Measurements from ENCODE around the gene ZFYVE27.
"Not testable (repeated sequence)": the region's sequence is repeated elsewhere in the genome, so short reads cannot be mapped to it uniquely, and the experiment has no call there.

Gene ZFYVE27

GRCh38 chr10:97736902-97737769 lies at the start of gene ZFYVE27:
ZFYVE27 (plus strand) TSS chr10:97737128; CDS start chr10:97738478, 1,350 bp downstream.
- DNase-seq = peak; percentile 7

- DNase-seq = no peak
Measured at GRCh38 chr10:97687785-97688781, 48.8 kb upstream of the ZFYVE27 start.

GRCh38 chr10:97689559-97690020 lies 47.3 kb upstream of the ZFYVE27 start:
- DNase-seq = no peak

DNA sequence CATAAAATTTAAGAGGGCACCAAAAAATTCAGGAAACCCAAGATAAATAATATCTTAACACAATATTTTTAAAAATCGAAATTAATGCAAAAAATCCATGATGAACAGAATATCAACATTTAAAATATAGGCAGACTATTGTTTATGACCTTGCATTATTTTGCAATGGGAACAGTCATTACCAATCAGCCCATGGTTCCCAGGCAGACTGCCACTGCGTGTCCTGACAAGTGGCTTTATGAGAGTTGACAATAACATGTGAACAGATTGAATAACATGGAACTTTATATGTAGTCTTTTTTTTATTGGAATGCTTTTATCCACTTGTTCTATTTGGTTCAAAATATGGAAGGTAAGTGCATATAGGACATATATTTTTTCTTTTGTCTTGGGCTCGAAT lies 46.8 kb upstream of the ZFYVE27 start:
- DNase-seq = no peak

DNA sequence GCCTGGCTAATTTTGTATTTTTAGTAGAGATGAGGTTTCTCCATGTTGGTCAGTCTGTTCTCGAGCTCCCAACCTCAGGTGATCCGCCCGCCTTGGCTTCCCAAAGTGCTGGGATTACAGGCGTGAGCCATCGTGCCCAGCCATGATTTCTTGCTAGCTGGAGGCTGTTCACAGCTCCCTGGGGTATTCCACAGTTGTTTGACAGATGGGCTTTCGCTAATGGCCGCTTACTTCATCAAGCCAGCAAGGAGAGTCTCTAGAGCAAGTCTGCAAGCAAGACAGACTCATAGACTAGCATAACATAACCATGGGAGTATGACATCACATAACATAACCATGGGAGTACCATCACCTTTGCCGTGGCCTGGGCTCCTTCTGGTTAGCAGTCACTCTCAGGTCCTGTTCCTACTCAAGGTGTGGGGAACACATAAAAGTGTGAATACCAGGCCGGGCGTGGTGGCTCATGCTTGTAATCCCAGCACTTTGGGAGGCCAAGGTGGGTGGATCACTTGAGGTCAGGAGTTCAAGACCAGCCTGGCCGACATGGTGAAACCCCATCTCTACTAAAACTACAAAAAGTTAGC lies 38.8 kb upstream of the ZFYVE27 start:
- not testable (repeated sequence) for DNase-seq

DNA sequence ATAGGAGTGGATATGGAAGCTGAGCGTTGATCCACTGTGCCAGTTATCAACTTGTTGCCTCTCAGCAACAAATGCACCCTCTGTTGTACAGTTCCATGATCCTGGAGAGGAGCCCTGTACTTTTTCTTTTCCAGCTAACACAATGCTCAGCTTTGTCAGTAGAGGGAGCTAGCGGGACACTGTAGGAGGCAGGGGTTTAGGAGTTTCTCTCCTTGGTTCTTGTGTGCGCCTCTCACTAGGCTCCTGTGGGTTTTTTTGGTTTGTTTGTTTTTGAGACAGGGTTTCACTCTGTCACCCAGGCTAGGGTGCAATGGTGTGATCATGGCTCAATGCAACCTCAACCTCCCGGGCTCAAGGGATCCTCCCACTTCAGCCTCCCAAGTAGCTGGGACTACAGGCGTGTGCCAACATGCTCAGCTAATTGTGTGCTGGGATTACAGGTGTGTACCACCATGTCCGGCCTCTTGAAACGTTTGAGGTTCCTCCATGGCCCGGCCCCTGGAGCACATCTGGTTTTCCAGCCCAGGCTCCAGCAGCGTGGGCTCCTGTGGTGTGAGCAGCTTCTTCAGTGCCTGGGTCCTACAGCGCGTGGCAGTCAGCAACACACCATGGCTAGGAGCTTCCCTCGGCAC lies 35.4 kb upstream of the ZFYVE27 start:
- no peak for DNase-seq

DNA sequence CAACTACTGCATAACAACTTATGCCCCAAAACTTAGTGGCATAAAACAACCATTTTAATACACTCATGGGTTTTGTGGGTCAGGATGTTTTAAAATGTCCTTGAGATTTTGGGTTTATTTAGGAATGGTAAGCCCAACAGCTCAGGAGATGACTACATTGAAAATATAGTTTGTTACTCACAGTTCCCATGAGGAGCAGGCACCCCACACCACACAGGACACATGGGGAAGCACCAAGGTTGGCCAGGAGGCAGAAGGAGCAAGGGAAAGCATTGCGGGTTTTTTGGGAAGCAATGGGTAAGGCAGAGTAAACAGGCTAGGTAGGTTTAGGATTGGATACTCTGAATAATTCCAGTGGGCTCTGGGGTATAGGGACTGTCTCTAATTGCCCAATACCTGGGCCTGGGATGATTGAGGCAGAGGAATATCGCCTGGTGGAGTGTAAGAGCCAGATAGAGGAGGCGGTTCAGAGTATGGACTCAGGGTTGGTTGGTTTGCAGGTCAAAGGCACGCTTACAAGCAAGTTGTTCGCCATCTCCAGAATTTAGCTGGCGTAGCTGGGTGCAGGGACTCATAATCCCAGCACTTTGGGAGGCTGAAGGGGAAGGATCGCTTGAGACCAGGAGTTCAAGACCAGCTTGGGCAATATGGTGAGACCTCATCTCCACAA lies 33.4 kb upstream of the ZFYVE27 start:
- no peak for DNase-seq

DNA sequence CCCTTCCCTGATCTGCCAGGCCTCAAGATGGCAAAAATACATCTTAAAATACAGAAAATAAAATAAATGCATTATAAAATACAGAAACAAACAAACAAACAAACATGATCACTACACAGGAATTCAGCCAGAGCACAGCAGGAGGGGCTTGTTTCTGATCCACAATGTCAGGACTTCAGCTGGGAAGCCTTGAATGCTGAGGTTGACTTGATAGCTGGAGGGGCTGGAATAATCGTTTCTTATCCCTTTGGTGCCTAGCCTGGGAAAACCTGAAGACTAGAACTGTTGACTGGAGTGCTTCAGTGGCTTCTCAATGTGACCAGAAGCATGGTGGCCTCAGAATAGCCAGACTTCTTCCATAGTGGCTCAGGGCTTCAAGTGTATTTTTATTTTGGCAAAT lies 32.6 kb upstream of the ZFYVE27 start:
- DNase-seq = no peak

DNA sequence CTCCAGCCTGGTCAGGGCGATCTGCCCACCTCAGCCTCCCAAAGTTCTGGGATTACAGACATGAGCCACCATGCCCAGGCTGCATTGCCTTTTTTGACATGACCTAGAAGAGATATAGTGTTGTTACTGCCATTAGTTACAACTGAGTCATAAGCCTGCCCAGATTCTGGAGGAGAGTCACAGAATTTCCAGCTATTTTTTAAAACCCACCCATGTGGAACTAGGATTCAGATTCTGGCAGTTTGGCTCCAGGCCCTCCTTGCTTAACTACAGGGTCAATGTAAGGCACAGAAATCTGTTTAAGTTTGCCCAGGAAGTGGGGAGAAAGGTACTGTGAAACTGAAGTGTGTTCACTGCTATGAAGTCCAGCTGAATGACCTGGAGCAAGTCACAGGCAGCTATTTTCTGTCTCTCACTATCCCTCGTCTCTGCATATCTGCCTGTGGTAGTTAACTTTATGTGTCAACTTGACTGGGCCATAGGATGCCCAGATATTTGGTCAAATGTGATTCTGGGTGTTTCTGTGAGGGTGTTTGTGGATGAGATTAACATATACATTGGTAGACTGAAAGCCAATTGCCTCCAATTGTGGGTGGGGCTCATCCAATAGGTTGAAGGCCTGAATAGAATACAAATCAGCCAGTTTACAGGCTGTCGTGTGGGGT lies 31.8 kb upstream of the ZFYVE27 start:
- DNase-seq = no peak

DNA sequence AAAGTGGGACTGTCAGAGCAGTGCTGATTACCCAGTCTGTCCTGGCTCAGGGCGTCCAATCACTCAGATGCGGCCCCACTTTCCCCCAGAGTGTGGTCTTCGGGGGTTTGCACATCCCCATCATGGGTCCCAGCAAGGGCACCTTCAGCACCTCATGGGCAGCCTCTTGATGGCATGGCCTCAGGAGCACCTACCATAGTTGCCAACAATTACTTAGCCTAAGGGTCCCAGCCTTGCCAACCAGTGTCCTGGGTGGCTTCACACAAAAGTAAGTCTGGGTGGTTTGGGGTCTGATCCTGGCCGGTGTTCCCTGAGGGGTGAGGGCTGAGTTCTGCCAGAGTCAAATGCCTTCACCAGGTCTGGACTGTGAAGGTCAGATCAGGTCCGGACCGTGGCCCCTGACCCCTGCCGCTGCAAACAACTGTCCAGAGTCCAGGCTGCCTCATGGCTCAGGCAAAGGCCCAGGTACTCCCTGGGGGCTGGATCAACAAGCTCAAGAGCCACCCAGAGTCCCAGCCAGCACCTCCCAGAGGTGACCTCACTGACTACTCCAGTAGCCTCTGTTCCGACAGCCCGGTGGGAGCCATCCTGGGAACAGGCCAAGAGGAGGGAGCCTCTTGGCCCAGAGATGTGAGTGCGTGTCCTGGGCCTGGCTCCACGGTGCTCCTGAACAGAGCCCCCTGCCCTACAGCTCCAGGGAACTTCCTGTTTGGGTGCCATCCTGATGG lies 29.6 kb upstream of the ZFYVE27 start:
- no peak for DNase-seq

DNA sequence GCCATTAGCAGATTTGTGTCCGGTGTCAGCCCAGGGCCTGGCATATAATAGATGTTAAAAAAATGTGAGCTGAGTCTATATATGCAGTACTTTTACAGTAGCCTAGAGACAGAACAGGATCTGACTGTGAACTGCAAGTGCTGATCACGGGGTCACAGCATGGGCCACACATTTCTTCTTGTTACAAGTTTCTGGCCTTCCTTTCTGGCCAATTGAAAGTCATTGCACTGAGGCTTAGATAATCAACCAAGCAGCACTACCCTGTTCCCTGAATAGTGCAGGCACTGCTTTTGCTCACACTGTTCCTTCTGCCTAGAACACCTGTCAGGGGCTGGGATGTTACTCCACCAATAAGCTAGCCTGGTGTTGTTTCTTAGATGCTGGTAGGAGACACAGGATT lies 28.8 kb upstream of the ZFYVE27 start:
- DNase-seq = no peak

DNA sequence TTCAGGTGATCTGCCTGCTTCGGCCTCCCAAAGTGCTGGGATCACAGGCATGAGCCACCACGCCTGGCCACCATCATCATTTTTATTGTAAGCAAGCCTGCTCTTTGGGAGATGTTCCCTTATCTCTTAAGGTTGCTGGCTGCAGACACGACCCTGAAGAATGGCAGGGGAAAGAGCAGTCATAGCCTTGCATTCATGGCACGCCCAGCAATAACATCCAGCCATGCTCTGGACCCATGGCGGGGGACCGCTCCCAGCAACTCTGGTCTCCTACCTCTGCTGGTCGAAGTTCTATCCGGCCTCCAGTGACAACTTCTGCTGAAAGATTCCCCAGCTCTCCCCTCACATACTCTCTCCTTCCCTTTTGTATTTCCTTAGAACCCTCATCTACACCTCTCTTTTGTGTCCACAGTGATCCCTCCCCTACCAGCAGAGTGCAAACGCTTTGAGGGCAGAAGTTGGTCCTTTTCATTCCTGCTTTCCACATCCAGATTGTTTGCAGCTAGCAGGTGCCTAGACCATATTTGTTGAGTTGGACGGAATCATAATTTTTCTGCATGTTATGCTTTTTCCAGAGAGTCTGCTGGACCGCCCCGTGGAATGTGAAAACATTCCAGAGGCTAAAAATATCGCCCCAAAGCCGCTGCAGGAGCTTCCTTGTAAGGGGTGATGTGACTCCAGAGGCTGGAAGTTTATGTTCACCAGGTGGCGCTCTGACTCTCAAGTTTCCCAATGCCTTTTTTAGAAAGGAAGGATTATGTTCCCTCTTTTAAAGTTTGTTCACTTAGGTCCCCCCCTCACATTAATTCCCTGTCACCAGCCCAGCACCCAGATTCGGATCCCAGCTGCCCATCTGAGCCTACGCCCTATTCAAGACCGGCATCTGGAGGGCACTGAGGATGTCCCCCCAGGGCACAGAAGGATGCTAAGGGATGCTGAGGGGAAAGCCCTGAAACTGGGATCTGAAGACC lies 27.7 kb upstream of the ZFYVE27 start:
- no peak for DNase-seq

DNA sequence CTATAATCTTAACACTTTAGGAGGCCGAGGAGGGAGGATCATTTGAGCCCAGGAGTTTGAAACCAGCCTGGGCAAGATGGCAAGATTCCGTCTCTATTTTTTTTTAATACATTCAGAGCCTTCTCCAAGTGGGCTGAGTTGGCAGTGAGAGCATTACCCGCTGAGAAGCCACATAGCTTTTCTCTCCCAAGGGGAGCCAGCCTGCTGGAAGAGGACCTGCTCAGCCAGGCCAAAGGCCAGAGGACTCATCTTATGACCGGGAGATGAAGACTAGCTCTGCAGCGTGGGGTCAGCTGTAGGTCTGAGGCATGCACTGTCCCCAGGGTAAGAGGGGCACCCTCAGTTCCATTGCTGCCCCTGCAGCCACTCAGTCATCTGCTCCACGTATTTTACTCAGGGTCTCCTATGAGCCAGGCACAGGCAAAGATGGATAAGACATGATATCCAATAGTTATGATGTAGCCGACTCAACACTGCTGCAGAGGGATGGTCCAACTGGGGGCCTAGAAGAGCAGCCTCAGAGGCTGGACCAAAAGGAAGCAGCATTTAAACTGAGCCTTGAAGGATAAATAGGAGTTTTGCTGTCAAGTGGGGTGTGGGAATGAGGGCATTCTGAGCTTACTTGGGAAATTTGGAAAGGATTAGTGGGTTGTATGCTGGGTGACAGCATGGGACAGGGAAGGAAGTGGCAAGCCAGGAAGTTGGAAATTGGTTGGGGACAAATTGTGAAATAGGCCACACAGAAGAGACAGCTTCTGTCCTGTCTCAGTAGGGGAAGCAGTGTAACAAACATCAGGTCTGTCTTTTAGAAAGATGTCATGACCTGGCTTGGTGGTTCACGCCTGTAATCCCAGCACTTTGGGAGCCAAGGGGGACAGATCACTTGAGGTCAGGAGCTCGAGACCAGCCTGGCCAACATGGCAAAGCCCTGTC lies 25.0 kb upstream of the ZFYVE27 start:
- no peak for DNase-seq

DNA sequence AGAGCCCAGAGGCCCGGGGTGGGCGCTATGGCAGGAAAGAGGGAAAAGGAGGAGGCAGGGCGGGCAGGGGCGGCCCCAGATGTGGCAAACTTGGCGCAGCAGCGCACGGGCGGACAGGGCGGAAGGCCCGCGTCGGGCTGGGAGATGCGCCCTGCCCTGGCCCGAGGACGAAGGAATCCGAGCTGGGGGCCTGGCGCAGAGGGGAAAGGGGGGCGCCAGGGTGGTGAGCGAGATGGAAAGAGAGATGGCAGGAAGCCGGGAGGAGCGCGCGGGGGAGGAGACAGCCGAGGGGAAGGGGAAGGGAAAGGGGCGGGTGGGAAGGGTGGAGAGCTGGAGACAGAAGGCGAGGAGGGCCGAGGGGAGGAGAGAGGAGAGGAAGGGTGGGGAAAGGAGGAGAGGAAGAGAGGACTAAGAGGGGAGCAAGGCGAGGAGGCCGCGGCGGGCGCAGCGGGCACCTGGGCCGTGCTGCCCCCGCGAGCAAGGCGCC lies 23.5 kb upstream of the ZFYVE27 start, which contains the start of gene MARVELD1:
Gene MARVELD1, plus strand, starts transcription at position 392 of the 487 bp plus-strand sequence. CDS start 147 bp downstream, outside the sequence.
- DNase-seq = no peak

DNA sequence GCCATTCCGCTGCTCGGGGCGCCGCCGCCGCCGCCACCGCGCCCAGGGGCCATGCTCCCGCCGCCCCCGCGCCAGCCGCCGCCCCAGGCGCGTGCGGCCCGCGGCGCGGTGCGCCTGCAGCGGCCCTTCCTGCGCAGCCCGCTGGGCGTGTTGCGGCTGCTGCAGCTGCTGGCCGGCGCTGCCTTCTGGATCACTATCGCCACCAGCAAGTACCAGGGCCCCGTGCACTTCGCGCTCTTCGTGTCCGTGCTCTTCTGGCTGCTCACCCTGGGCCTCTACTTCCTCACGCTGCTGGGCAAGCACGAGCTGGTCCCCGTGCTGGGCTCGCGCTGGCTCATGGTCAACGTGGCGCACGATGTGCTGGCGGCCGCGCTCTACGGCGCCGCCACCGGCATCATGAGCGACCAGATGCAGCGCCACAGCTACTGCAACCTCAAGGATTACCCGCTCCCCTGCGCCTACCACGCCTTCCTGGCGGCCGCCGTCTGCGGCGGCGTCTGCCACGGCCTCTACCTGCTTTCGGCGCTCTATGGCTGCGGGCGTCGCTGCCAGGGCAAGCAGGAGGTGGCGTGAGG lies 23.0 kb upstream of the ZFYVE27 start:
- DNase-seq = no peak

DNA sequence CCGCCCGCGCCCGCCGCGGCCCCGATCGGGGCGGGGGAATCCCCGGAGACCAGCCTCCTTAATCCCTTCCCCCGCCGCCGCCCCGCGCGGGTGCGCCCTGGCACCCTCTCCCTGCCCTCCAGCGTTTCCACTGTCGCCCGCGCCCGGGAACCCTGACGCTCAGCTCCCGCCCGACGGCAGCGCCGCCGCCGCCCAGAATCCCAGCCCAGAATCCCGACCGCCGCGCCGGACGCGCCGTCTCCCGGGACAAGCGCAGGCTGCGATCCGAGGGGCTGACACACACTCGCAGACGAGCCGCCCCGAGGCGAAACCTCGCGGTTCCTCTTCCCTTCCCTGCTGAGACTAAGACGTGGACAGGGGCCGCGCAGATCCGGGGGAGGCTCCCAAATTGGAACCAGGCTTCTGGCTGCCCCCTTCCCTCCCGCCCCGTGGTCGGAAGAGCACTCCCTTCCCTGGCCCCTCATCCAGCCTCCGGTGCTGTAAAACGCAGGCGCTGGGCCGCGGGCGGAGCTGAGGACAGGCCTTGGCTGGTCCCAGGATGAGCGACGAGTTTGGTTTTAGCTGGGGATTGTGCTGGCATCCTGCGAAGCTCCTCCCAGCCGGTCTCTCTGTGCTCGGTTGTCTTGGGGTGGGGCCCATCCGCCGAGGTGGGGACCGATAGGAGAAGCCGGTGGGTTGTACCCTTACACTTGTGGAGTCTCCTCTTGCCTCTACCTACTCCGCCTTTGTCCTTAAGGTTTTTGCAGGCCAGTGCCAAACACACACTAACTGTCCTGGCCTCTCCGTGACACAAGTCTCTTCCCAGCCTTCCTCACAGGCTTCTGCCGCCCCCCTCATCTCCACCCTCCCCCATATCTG lies 22.3 kb upstream of the ZFYVE27 start:
- DNase-seq = no peak
